Mesothelial cell of epicardium (in vitro differentiated cells): ENCODE measurements around the gene RBMS3. TPM values are rescaled to one million over a fixed set of nuclear protein-coding genes. Genes with fewer than 3 reads are reported as not detected.
A peak's percentile ranks its signal among the peaks of the same experiment; 100 is the strongest.
"Not testable (repeated sequence)": the region's sequence is repeated elsewhere in the genome, so short reads cannot be mapped to it uniquely, and the experiment has no call there.

Experiments used
- DNase-seq, 2 experiments: peaks; one replicate each; pipeline ENCODE4 v3.0.0; 2021; ENCODE audit warnings: low spot score in 2 of 2; ENCODE audit not compliant: unreplicated experiment in 2 of 2
- H3K27ac Mint-ChIP-seq: 2 replicates; pipeline ENCODE4 v1.8.0; 2021; ENCODE audit warnings: mixed read lengths
- H3K27me3 Mint-ChIP-seq: 2 replicates; pipeline ENCODE4 v1.8.0; 2021; ENCODE audit warnings: low read depth, mixed read lengths
- H3K36me3 Mint-ChIP-seq: 2 replicates; pipeline ENCODE4 v1.8.0; 2021; ENCODE audit warnings: mixed read lengths
- H3K4me1 Mint-ChIP-seq: 2 replicates; pipeline ENCODE4 v1.8.0; 2021; ENCODE audit warnings: mixed read lengths
- H3K4me3 Mint-ChIP-seq: 2 replicates; pipeline ENCODE4 v1.8.0; 2021; ENCODE audit warnings: mild to moderate bottlenecking, moderate library complexity, mixed read lengths
- H3K9me3 Mint-ChIP-seq: 2 replicates; pipeline ENCODE4 v1.8.0; 2021; ENCODE audit warnings: mixed read lengths
- CTCF ChIP-seq: fragments of 200-600 bp; sonication (generic); IDR thresholded peaks from one replicate; pipeline ENCODE4 v1.5.0; 2021; ENCODE audit warnings: antibody characterized with exemption; ENCODE audit not compliant: unreplicated experiment
- total RNA-seq: library from RNA; stranded (reverse); gene quantifications from 3 replicates; pipeline ENCODE4 v1.2.1, GENCODE V29; 2021

Gene RBMS3
- total RNA-seq, 1 donor from 2014 or later: 42.5 TPM

GRCh38 chr3:29521751-29522150 lies 240.9 kb downstream of the RBMS3 start:
- Mint-ChIP-seq H3K27me3 (no peaks in the 10 kb centered on the region), H3K9me3 (no peaks in the 10 kb centered on the region), H3K36me3 (no peaks in the 10 kb centered on the region), H3K4me3 (no peak overlapping the region), H3K27ac (peak overlapping the region; percentile 80), H3K4me1 (peaks cover 31% of the 10 kb centered on the region)
- TF ChIP-seq CTCF: no peak
- DNase-seq: no peak

GRCh38 chr3:29524433-29524832 lies 243.6 kb downstream of the RBMS3 start:
- not testable (repeated sequence) for H3K27ac Mint-ChIP-seq, H3K9me3 Mint-ChIP-seq, H3K36me3 Mint-ChIP-seq, H3K27me3 Mint-ChIP-seq, H3K4me3 Mint-ChIP-seq, DNase-seq
- H3K4me1 Mint-ChIP-seq: peaks cover 30% of the 10 kb centered on the region

- Mint-ChIP-seq H3K4me3 (no peak overlapping the region), H3K27ac (no peak overlapping the region)
Observed at GRCh38 chr3:29525254-29525881, 244.5 kb downstream of the RBMS3 start.

GRCh38 chr3:29527246-29527645 lies 246.4 kb downstream of the RBMS3 start:
- Mint-ChIP-seq H3K36me3 (no peaks in the 10 kb centered on the region), H3K9me3 (no peaks in the 10 kb centered on the region), H3K4me3 (no peak overlapping the region), H3K27ac (no peak overlapping the region), H3K27me3 (no peaks in the 10 kb centered on the region), H3K4me1 (peaks cover 10% of the 10 kb centered on the region)
- no peak for DNase-seq
- TF ChIP-seq CTCF: no peak

More at GRCh38 chr3:29525254-29525881, 244.5 kb downstream of the RBMS3 start:
- Mint-ChIP-seq H3K27me3 (no peaks in the 10 kb centered on the region), H3K4me1 (peaks cover 28% of the 10 kb centered on the region), H3K9me3 (no peaks in the 10 kb centered on the region), H3K36me3 (no peaks in the 10 kb centered on the region)
- no peak for DNase-seq
- TF ChIP-seq CTCF: no peak

- Mint-ChIP-seq H3K27me3 (no peaks in the 10 kb centered on the region), H3K27ac (no peak overlapping the region), H3K36me3 (no peaks in the 10 kb centered on the region), H3K4me3 (no peak overlapping the region), H3K9me3 (no peaks in the 10 kb centered on the region), H3K4me1 (peaks cover 2% of the 10 kb centered on the region)
- no peak for TF ChIP-seq CTCF
- no peak for DNase-seq
Observed at GRCh38 chr3:29531644-29532043, 250.8 kb downstream of the RBMS3 start.

- Mint-ChIP-seq H3K4me3 (no peak overlapping the region), H3K27me3 (no peaks in the 10 kb centered on the region)
Observed at GRCh38 chr3:29532473-29532872, 251.6 kb downstream of the RBMS3 start.

More at GRCh38 chr3:29532473-29532872, 251.6 kb downstream of the RBMS3 start:
- TF ChIP-seq CTCF: no peak
- DNase-seq: no peak
- Mint-ChIP-seq H3K36me3 (no peaks in the 10 kb centered on the region), H3K9me3 (no peaks in the 10 kb centered on the region), H3K4me1 (peaks cover 2% of the 10 kb centered on the region), H3K27ac (no peak overlapping the region)
